K562 (cell line): ENCODE measurements around the gene PRTFDC1. TPM values are rescaled to one million over a fixed set of nuclear protein-coding genes. Genes with fewer than 3 reads are reported as not detected.
A peak's percentile ranks its signal among the peaks of the same experiment; 100 is the strongest.

Source experiments
- ATAC-seq: fragments of 200-7000 bp; cut with Tn5 transposase; 3 replicates; pipeline ENCODE4 v1.9.1; 2020; ENCODE audit warnings: moderate library complexity
- BruUV-seq: library from RNA; stranded (reverse); fragments of 400-500 nt; replicated peaks from 2 replicates; lab custom pipeline; 2021; lab: Mats Ljungman, UMichigan
- CTCF ChIA-PET: fragments of 300-600 bp; formaldehyde crosslinking; extraction: SDS; loops from one replicate; lab custom pipeline; 2021; ENCODE audit warnings: low intra/inter-chr PET ratio; lab: Yijun Ruan, JAX
- POLR2A ChIA-PET: fragments of 300-600, 350-650 bp; sonication (Branson Sonifier 250); formaldehyde crosslinking; extraction: SDS; loops from one replicate; lab custom pipeline; 2021; ENCODE audit warnings: antibody characterized with exemption, inconsistent platforms; lab: Yijun Ruan, JAX
- DNase-seq, 4 experiments: peaks; one replicate each; pipeline versions ENCODE4 v3.0.0 to v3.0.0-alpha.2; 2011 to 2018; ENCODE audit warnings: low spot score in 3 of 4, mixed read lengths in 3 of 4; ENCODE audit errors: extremely low read depth in 1 of 4
- FAIRE-seq: peaks from 2 replicates; lab custom pipeline; 2011; peaks lifted over from hg19 to GRCh38; lab: Jason Lieb, UNC
- H2AFZ ChIP-seq: 2 replicates; pipeline ENCODE4 v1.6.0; 2011; ENCODE audit warnings: low read depth, low read length, control low read depth, inconsistent platforms
- H3K27ac ChIP-seq: fragments of 200-600 bp; 3 replicates; pipeline ENCODE4 v1.8.0; 2011; ENCODE audit warnings: low read depth, mild to moderate bottlenecking, control low read depth, inconsistent platforms, low read length, moderate library complexity, mixed read lengths; ENCODE audit errors: extremely low read depth
- H3K27me3 ChIP-seq, 2 experiments: fragments of 300-600 bp in 1 of 2; 2 replicates in 1 of 2; 3 replicates in 1 of 2; pipeline versions ENCODE4 v1.6.0 to v1.8.0; 2011; ENCODE audit warnings: inconsistent platforms in 2 of 2, low read length in 2 of 2, mild to moderate bottlenecking in 1 of 2, mixed read lengths in 1 of 2, moderate library complexity in 1 of 2; ENCODE audit not compliant: control insufficient read depth in 2 of 2, insufficient read depth in 2 of 2
- H3K36me3 ChIP-seq: fragments of 300-600 bp; 3 replicates; pipeline ENCODE4 v1.8.0; 2011; ENCODE audit warnings: mild to moderate bottlenecking, low read length, inconsistent platforms; ENCODE audit not compliant: control insufficient read depth, insufficient read depth
- H3K4me1 ChIP-seq, 2 experiments: fragments of 200-600 bp in 1 of 2; replicated peaks in 1 of 2; 2 replicates in 1 of 2; 3 replicates in 1 of 2; pipeline versions ENCODE4 v1.5.1 to v1.8.0; 2011; ENCODE audit warnings: inconsistent platforms in 2 of 2, low read length in 2 of 2, mild to moderate bottlenecking in 1 of 2, mixed read lengths in 1 of 2, moderate library complexity in 1 of 2; ENCODE audit not compliant: control insufficient read depth in 2 of 2, insufficient read depth in 2 of 2
- H3K4me2 ChIP-seq: 2 replicates; pipeline ENCODE4 v1.6.1; 2011; ENCODE audit warnings: low read length, control low read depth, inconsistent platforms, mixed read lengths; ENCODE audit not compliant: insufficient read depth
- H3K4me3 ChIP-seq: fragments of 200-600 bp; sonication (generic), shearing (Covaris generic); 2 replicates; pipeline ENCODE4 v1.5.1; 2016; ENCODE audit warnings: control low read depth, inconsistent platforms
- H3K79me2 ChIP-seq: fragments of 200-600 bp; 3 replicates; pipeline ENCODE4 v1.8.0; 2011; ENCODE audit warnings: low read length, inconsistent platforms; ENCODE audit not compliant: control insufficient read depth, insufficient read depth
- H3K9ac ChIP-seq, 2 experiments: 2 replicates each; pipeline versions ENCODE4 v1.6.0 to v1.6.1; 2011; ENCODE audit warnings: low read depth in 2 of 2, low read length in 2 of 2, control low read depth in 1 of 2, inconsistent platforms in 1 of 2, mild to moderate bottlenecking in 1 of 2, mixed read lengths in 1 of 2; ENCODE audit not compliant: insufficient read depth in 1 of 2
- H3K9me1 ChIP-seq: one replicate; pipeline ENCODE4 v1.6.0; 2011; ENCODE audit warnings: inconsistent platforms, mild to moderate bottlenecking, low read length, moderate library complexity; ENCODE audit not compliant: control insufficient read depth, insufficient read depth
- H3K9me3 ChIP-seq: replicated peaks from 2 replicates; pipeline ENCODE4 v1.5.1; 2011; ENCODE audit warnings: low read depth, low read length, inconsistent platforms; ENCODE audit not compliant: control insufficient read depth, insufficient read depth
- H4K20me1 ChIP-seq: replicated peaks from 2 replicates; pipeline ENCODE4 v1.6.1; 2011; ENCODE audit warnings: low read length, inconsistent platforms, mixed read lengths; ENCODE audit not compliant: control insufficient read depth, insufficient read depth
- MEIS2 ChIP-seq: fragments of 450-650 bp; IDR thresholded peaks from 2 replicates; pipeline ENCODE4 v1.6.1; 2014; ENCODE audit warnings: mild to moderate bottlenecking; ENCODE audit not compliant: partially characterized antibody
- NKRF ChIP-seq: fragments of 450-650 bp; IDR thresholded peaks from 2 replicates; pipeline ENCODE4 v1.6.1; 2016; ENCODE audit warnings: borderline replicate concordance
- POLR3G ChIP-seq: IDR thresholded peaks from 2 replicates; pipeline ENCODE4 v1.6.1; 2011; ENCODE audit not compliant: insufficient read length, insufficient replicate concordance; ENCODE audit errors: extremely low read depth
- RFX1 ChIP-seq: fragments of 450-650 bp; IDR thresholded peaks from 2 replicates; pipeline ENCODE4 v1.6.1; 2016; ENCODE audit warnings: mild to moderate bottlenecking, moderate library complexity
- TFAP4 ChIP-seq: sonication (generic); formaldehyde crosslinking; IDR thresholded peaks from 2 replicates; pipeline ENCODE4 v1.8.0; 2022; ENCODE audit warnings: missing genetic modification reagents, mild to moderate bottlenecking, moderate library complexity, borderline replicate concordance
- ZNF695 ChIP-seq: fragments of 450-650 bp; formaldehyde crosslinking; IDR thresholded peaks from 2 replicates; pipeline ENCODE4 v1.4.0; 2020; ENCODE audit warnings: mild to moderate bottlenecking, moderate library complexity
- WGBS: fragments of 100-300 bp; shearing (Covaris generic); methylation state at CpG from one replicate; pipeline ENCODE4 v1.1.6; 2016; ENCODE audit warnings: low coverage, mixed read lengths; ENCODE audit not compliant: insufficient coverage; ENCODE audit errors: missing lambda C conversion rate; 5-methylcytosine and 5-hydroxymethylcytosine counted together
- in situ Hi-C: fragments of 300-500 bp; cut with MboI; formaldehyde crosslinking; loops from 4 replicates; pipeline ENCODE4 v1.15.0; 2018; ENCODE audit warnings: inconsistent platforms, mixed read lengths
- intact Hi-C: fragments of 100-400 bp; cut with micrococcal nuclease; formaldehyde crosslinking; loops from 2 replicates; pipeline ENCODE4 v1.14.2; 2022
- polyA plus RNA-seq, 8 experiments: library from polyadenylated mRNA; depleted of rRNA in 4 of 8; stranded (reverse) in 5 of 8; unstranded in 3 of 8; fragments of >200 nt; fragmentation: Nextera tagmentation in 2 of 8; fragmentation: Illumina TruSeq in 1 of 8; extraction: Ambion mirVana in 2 of 8; extraction: Trizol in 1 of 8; gene quantifications; 2 replicates each; pipeline versions ENCODE4 v1.2.1 to v1.2.3, GENCODE V29; 2011 to 2014; ENCODE audit warnings: inconsistent platforms in 1 of 8, missing spikeins in 1 of 8
- total RNA-seq, 7 experiments: library from RNA; depleted of rRNA in 6 of 7; stranded (reverse); fragments of >200 nt in 6 of 7; fragmentation: Illumina TruSeq in 2 of 7; extraction: Trizol in 2 of 7; gene quantifications; 2 replicates each; pipeline versions ENCODE4 v1.2.1 to v1.2.3, GENCODE V29; 2011 to 2021; ENCODE audit warnings: low replicate concordance in 1 of 7

Gene PRTFDC1
- total and polyA plus RNA-seq, 9 of the 15 experiments (the other 6 are each of a cell fraction or from before 2014, with no cell fraction given): 7.0 to 27.6 (median 10.0) TPM

GRCh38 chr10:24884316-24884715, 68.1 kb downstream of the PRTFDC1 start (continued):
- TF ChIP-seq TFAP4 (CRISPR knock-in tag): no peak
- TF ChIP-seq NKRF: no peak
- TF ChIP-seq RFX1: no peak
- TF ChIP-seq ZNF695: no peak

- intact Hi-C loops: no loop called here
- H3K9me3 ChIP-seq: no peaks in the 10 kb centered on the region
- in situ Hi-C loops: no loop called here
- no peaks in the 10 kb centered on the region for H3K36me3 ChIP-seq
- no peaks in the 10 kb centered on the region for H3K27me3 ChIP-seq
- ChIA-PET CTCF (no interaction called here), POLR2A (interaction anchor here (1.0 kb wide), 1 partner anchor 84 kb away, joined by 4 read pairs; no protein-coding TSS in a partner anchor)
- H3K4me1 ChIP-seq: peaks cover 0 to 3% of the 10 kb centered on the region in 2 experiments; a peak in 2 of 5 replicates
- peak overlapping the region; percentile 66 for H2AFZ ChIP-seq
- FAIRE-seq (no peak), DNase-seq (no peak), ATAC-seq (no peak)
- H4K20me1 ChIP-seq: no peaks in the 10 kb centered on the region
- H3K27ac ChIP-seq: no peak overlapping the region
- H3K4me2 ChIP-seq: no peak overlapping the region
- TF ChIP-seq MEIS2 (peak; percentile 3), POLR3G (no peak)
- no peaks in the 10 kb centered on the region for H3K9me1 ChIP-seq
- no peak overlapping the region for H3K9ac ChIP-seq
- no peaks in the 10 kb centered on the region for H3K79me2 ChIP-seq
- no peak overlapping the region for H3K4me3 ChIP-seq
- 65% methylated on average over 2 of the region's 2 CpGs for WGBS
- BruUV-seq: no TSS peak
Measured at GRCh38 chr10:24883176-24883575, 69.2 kb downstream of the PRTFDC1 start.
